GM18526 (cell line): Measurements from ENCODE around the gene NTM.

Source experiments
- POLR2A ChIP-seq: IDR thresholded peaks from 3 replicates; pipeline ENCODE4 v1.6.1; 2011; ENCODE audit not compliant: insufficient read length; ENCODE audit errors: extremely low read depth

The NTM gene

GRCh38 chr11:132047167-132047566, 676.8 kb downstream of the NTM start:
- no peak for TF ChIP-seq POLR2A

- no peak for TF ChIP-seq POLR2A
These were observed 677.6 kb downstream of the NTM start for GRCh38 chr11:132048040-132048439.

- TF ChIP-seq POLR2A, result no peak
These were observed 678.8 kb downstream of the NTM start for GRCh38 chr11:132049205-132049604.

DNA sequence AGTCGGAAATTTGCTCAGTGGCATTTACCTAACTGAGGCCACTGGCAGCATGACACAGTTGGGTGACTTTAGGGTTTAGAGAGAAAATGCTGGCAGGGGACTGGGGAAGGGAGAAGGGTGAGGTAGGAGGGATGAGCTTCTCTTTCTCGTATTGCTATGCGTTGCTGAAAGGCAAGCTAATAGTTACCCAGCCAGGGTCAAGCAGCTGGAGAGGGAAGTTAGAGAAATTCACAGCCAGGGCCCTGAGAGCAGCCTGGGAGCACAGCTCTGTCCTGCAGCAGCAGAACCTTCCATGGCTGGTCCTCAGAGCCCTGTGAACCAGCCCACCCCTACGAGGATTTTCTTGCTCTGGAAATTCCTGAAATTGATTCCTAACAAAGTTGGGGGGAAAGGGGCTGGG, 679.6 kb downstream of the NTM start:
- TF ChIP-seq POLR2A, result no peak

DNA sequence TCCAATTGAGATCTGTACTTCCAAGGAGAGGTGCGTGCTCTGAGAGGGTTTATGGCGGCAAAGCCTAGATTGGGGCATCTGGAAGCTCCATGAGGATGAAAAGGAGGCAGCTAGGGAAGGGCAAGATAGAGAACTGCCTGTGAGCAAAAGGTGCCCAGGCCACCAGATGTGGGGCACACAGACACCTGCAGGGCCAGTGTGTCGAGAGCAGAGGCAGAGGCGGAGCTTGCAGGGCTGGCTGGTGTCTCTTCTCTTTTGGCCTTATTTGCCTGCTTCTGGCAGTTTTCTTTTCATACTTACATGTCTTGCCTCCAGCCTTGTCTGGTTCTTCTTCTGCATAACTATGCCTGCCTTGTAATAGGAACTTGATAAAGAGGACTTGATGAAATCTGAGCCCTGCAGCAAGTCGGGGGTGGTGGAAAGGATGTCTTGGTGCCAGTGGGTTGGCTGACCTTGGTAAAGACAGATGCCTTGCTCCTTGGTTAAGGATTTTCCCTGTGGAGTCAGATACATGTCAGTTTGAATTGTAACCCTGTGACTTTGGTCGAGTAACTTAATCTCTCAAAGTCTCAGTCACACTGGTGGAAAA, 680.3 kb downstream of the NTM start:
- no peak for TF ChIP-seq POLR2A

- TF ChIP-seq POLR2A, result no peak
These were observed 681.3 kb downstream of the NTM start for GRCh38 chr11:132051704-132052103.

DNA sequence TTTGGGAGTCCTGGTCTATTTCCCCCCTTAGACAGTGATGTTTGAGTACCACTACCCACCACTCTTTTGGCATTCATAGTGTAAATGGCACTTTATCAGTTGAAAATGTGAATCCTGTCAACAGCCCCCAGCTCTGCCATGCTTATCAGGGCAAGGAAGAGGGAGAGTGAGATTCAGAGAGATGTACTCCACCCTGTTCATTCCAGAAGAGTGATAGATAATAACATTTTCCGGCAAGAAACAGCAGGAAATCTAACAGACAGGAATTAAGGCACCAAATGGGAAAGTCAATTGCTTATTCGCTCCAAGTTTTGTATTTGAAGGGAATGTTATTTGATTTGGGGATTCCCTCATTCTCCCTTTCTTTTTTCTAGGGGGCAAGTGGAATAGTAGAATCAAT, 681.9 kb downstream of the NTM start:
- no peak for TF ChIP-seq POLR2A

DNA sequence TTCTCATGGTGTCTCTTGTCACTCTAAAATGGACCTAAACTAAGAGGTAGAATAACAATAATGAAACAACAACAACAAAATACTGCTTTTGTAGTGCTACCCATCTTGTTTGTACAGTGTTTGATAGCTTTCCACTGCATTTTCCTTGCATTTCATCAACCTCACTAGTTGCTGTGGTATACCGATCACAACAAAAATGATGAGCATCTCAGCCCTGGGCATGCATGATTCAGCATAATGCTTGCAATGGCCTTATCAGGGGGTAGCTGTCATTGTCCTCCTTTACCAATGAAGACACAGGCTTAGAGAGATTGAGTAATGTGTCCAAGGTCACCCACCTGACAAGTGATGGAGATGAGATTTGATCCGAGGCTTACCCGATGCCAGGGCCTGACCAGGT, 682.5 kb downstream of the NTM start:
- TF ChIP-seq POLR2A, result no peak

DNA sequence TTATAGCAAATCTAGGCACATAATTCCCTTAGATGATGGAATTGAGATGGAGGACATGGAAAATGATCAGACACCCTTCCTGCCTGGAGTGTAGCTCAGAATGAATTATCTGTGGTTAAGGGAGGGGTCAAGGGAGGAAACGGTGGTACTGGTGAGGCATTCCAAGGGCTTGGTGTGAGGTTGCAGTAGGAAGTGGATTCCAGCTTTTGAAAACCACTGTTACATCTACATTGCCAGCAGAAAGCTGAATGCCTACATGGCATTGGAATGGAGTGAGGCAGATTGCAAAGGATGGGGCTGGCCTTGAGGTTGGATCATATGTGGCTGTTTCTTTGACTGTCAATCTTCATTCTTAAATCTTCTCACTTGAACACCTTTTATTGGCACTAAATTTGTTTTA, 684.4 kb downstream of the NTM start:
- TF ChIP-seq POLR2A, result no peak

- TF ChIP-seq POLR2A, result no peak
These were observed 684.9 kb downstream of the NTM start for GRCh38 chr11:132055296-132055695.

DNA sequence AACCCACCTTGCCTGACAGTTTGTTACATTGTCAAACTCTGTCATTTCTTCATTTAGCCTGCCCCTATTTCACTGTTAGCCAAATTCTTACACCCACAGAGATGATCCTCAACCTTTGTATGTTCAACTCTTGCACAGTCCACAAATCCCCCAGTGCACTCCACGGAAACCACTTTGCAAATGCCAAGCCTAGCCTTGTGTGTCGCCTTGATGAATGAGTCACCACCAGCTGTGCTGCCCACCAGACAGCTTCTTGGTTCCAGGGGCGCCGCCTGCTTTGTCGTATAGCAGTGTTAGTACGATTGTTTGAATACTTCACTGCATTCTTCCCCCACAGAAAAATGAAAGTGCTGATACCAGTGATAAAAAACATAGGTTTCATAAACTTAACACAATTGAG, 686.3 kb downstream of the NTM start:
- TF ChIP-seq POLR2A, result no peak

DNA sequence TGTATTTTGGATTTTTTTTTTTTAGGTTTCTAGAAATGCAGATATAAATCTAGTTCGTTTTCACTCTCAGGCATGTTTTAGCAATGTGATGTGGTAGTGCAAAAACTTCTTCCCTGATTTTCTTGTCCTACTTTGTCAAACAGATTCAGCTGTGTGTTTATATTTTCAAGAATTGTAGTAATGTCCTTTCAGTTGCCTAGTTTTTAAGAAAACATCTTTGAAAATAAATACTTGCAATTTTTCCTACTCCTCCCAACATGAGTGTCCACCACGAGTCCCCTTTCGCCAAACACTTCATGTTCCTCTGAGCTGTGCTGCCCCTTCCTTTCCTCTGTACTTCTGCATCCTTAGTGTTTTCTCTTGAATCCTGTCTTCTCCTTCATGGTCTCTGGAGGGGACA, 686.9 kb downstream of the NTM start:
- no peak for TF ChIP-seq POLR2A

DNA sequence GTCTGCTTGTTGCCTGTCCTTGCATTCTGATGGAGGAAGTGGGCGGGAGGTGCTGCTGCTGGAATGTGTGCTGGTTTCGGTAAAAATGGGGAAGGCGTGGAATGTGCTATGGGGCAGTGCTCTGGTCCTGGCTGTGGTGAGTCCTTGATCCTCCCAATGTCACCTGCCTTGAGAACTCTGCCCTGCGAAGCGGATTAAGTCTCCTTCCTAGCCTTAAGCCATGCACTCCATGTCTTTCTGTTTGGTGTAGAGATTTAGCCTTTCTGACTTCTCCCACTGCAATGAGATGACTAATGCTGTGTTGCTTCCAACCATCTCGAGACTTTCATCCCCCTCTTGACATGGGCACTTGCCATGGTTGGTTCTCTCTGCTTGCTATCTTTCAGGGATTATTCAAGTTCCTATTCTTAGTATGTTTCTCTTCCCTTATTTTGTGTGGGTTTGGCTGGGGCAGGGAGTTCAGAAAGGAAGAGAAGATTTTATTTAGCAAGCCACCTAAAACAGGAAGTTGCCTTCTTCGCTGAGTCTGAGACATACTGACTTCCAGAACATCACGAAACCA, 687.9 kb downstream of the NTM start:
- no peak for TF ChIP-seq POLR2A

- TF ChIP-seq POLR2A, result no peak
These were observed 690.2 kb downstream of the NTM start for GRCh38 chr11:132060567-132060966.

DNA sequence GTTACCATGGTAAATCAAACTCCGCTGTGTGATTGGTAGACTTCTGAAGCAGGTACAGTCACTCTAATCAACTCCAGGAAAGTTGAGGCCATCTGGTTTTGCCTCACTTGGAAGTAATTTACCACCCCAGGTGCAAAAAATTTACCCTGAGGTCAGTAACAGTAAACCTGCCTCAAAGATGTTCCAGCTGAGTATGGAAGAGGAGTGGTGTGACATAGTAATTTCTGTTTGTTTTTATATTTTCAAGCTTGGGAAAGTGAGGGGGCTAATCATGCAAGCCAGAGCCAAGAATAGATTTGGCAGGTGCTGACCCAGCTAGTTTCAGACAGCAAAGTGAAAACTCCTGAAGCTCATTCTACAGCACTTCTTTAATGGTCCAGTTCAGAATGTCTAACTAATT, 691.6 kb downstream of the NTM start:
- no peak for TF ChIP-seq POLR2A

DNA sequence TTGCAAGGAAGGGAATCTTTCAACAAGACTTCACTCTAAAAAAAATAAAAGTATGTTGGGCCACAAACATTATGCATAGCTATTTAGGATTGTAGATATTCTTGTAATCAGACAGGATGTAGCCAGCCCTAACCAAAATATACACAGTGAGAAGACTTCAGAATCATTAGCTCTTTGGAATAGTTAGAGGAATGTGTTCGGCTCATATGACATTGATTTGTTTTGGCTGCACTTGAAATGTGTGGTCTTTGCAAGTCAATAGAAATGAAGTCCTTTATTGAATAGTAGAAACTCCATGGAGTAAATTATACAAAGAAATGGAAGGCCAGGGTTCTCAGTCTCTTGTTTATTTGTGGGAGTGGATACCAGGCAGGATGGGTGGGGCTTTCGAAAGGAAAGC, 692.1 kb downstream of the NTM start:
- no peak for TF ChIP-seq POLR2A

- no peak for TF ChIP-seq POLR2A
These were observed 694.7 kb downstream of the NTM start for GRCh38 chr11:132064987-132065620.
